GM12891 (cell line): ENCODE measurements around the gene FILIP1.

Experiments used
- PAX5 ChIP-seq: IDR thresholded peaks from 2 replicates; pipeline ENCODE4 v1.6.1; 2011; ENCODE audit warnings: low read length, moderate library complexity, mild to moderate bottlenecking; ENCODE audit not compliant: insufficient read depth, severe bottlenecking
- POLR2A ChIP-seq: IDR thresholded peaks from 2 replicates; pipeline ENCODE4 v1.6.1; 2011; ENCODE audit warnings: low read depth, low read length, control low read depth
- POLR2AphosphoS5 ChIP-seq: IDR thresholded peaks from 2 replicates; pipeline ENCODE4 v1.6.1; 2011; ENCODE audit warnings: low read depth, low read length, control low read depth
- POU2F2 ChIP-seq: IDR thresholded peaks from 2 replicates; pipeline ENCODE4 v1.6.1; 2011; ENCODE audit warnings: low read depth, mild to moderate bottlenecking, control low read depth, low read length, moderate library complexity
- SPI1 ChIP-seq: IDR thresholded peaks from 2 replicates; pipeline ENCODE4 v1.6.1; 2011; ENCODE audit warnings: low read depth, low read length, control low read depth
- TAF1 ChIP-seq: IDR thresholded peaks from 2 replicates; pipeline ENCODE4 v1.6.1; 2011; ENCODE audit warnings: low read depth, low read length, control low read depth

GRCh38 chr6:75525682-75526081, 32.1 kb upstream of the FILIP1 start:
- TF ChIP-seq POLR2A, result no peak
- TF ChIP-seq POU2F2, result no peak
- TF ChIP-seq POLR2AphosphoS5, result no peak
- TF ChIP-seq SPI1, result no peak
- no peak for TF ChIP-seq PAX5
- no peak for TF ChIP-seq TAF1
